Astrocyte (in vitro differentiated cells and primary cell): ENCODE measurements around the gene SMIM35. TPM values are rescaled to one million over a fixed set of nuclear protein-coding genes. Genes with fewer than 3 reads are reported as not detected.

ENCODE experiments used
- DNase-seq: peaks from one replicate; pipeline ENCODE4 v3.0.0-alpha.2; 2010; ENCODE audit warnings: low read depth
- FAIRE-seq: peaks from 2 replicates; lab custom pipeline; 2011; peaks lifted over from hg19 to GRCh38; lab: Jason Lieb, UNC
- H2AFZ ChIP-seq: 2 replicates; pipeline ENCODE4 v1.6.0; 2012; ENCODE audit warnings: low read depth, low read length, inconsistent platforms
- H3K27ac ChIP-seq: 2 replicates; pipeline ENCODE4 v1.5.1; 2011; ENCODE audit warnings: low read depth, low read length, inconsistent platforms
- H3K27me3 ChIP-seq: 2 replicates; pipeline ENCODE4 v1.6.0; 2011; ENCODE audit warnings: low read length, inconsistent platforms; ENCODE audit not compliant: insufficient read depth
- H3K36me3 ChIP-seq: 2 replicates; pipeline ENCODE4 v1.5.1; 2011; ENCODE audit warnings: low read length, inconsistent platforms; ENCODE audit not compliant: insufficient read depth
- H3K4me1 ChIP-seq: 2 replicates; pipeline ENCODE4 v1.5.1; 2011; ENCODE audit warnings: low read length, inconsistent platforms; ENCODE audit not compliant: insufficient read depth
- H3K4me2 ChIP-seq: 2 replicates; pipeline ENCODE4 v1.6.0; 2012; ENCODE audit warnings: low read length, inconsistent platforms
- H3K4me3 ChIP-seq: 2 replicates; pipeline ENCODE4 v1.5.1; 2011; ENCODE audit warnings: low read depth, mild to moderate bottlenecking, low read length, inconsistent platforms; ENCODE audit not compliant: insufficient read depth
- H3K79me2 ChIP-seq: 2 replicates; pipeline ENCODE4 v1.6.0; 2012; ENCODE audit warnings: mild to moderate bottlenecking, low read length, inconsistent platforms; ENCODE audit not compliant: insufficient read depth
- H3K9ac ChIP-seq: 2 replicates; pipeline ENCODE4 v1.6.0; 2012; ENCODE audit warnings: mild to moderate bottlenecking, low read length, inconsistent platforms
- H3K9me3 ChIP-seq: 2 replicates; pipeline ENCODE4 v1.5.1; 2012; ENCODE audit warnings: low read depth, mild to moderate bottlenecking, low read length, inconsistent platforms; ENCODE audit not compliant: insufficient read depth
- H4K20me1 ChIP-seq: 2 replicates; pipeline ENCODE4 v1.6.0; 2012; ENCODE audit warnings: low read length, inconsistent platforms; ENCODE audit not compliant: insufficient read depth
- H3K27ac Mint-ChIP-seq: one replicate; pipeline ENCODE4 v1.8.0; 2021; ENCODE audit warnings: mild to moderate bottlenecking, mixed read lengths; ENCODE audit not compliant: unreplicated experiment
- H3K27me3 Mint-ChIP-seq: one replicate; pipeline ENCODE4 v1.8.0; 2021; ENCODE audit warnings: low read depth, mixed read lengths; ENCODE audit not compliant: unreplicated experiment
- H3K36me3 Mint-ChIP-seq: one replicate; pipeline ENCODE4 v1.8.0; 2021; ENCODE audit warnings: low read depth, mixed read lengths; ENCODE audit not compliant: unreplicated experiment
- H3K4me1 Mint-ChIP-seq: one replicate; pipeline ENCODE4 v1.8.0; 2021; ENCODE audit warnings: low read depth, mixed read lengths; ENCODE audit not compliant: unreplicated experiment
- H3K4me3 Mint-ChIP-seq: one replicate; pipeline ENCODE4 v1.8.0; 2021; ENCODE audit warnings: mild to moderate bottlenecking, moderate library complexity, mixed read lengths; ENCODE audit not compliant: unreplicated experiment
- H3K9me3 Mint-ChIP-seq: one replicate; pipeline ENCODE4 v1.8.0; 2021; ENCODE audit warnings: mild to moderate bottlenecking, mixed read lengths; ENCODE audit not compliant: unreplicated experiment
- EZH2 ChIP-seq: IDR thresholded peaks from 2 replicates; pipeline ENCODE4 v1.6.1; 2012; ENCODE audit warnings: mild to moderate bottlenecking, low read length, inconsistent platforms; ENCODE audit not compliant: insufficient read depth
- total RNA-seq: library from RNA; stranded (reverse); gene quantifications from 2 replicates; pipeline ENCODE4 v1.2.1, GENCODE V29; 2021
- TF ChIP-seq, protein P1 (sequence below): IDR thresholded peaks from 2 replicates; pipeline ENCODE4 v1.5.1; 2011; ENCODE audit warnings: low read depth, mild to moderate bottlenecking, inconsistent platforms, low read length, moderate library complexity; ENCODE audit not compliant: insufficient read depth

Gene SMIM35
- total RNA-seq, 1 donor from 2014 or later, result not detected

GRCh38 chr11:118128721-118129470 is 42.1 kb upstream of the SMIM35 start:
- no peak for TF ChIP-seq EZH2
- TF ChIP-seq, protein P1, sequence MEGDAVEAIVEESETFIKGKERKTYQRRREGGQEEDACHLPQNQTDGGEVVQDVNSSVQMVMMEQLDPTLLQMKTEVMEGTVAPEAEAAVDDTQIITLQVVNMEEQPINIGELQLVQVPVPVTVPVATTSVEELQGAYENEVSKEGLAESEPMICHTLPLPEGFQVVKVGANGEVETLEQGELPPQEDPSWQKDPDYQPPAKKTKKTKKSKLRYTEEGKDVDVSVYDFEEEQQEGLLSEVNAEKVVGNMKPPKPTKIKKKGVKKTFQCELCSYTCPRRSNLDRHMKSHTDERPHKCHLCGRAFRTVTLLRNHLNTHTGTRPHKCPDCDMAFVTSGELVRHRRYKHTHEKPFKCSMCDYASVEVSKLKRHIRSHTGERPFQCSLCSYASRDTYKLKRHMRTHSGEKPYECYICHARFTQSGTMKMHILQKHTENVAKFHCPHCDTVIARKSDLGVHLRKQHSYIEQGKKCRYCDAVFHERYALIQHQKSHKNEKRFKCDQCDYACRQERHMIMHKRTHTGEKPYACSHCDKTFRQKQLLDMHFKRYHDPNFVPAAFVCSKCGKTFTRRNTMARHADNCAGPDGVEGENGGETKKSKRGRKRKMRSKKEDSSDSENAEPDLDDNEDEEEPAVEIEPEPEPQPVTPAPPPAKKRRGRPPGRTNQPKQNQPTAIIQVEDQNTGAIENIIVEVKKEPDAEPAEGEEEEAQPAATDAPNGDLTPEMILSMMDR, result no peak
- H3K36me3 ChIP-seq, result no peaks in the 10 kb centered on the region
- H3K27ac ChIP-seq, result no peak overlapping the region
- peaks cover 42% of the 10 kb centered on the region for H3K27me3 Mint-ChIP-seq
- no peak overlapping the region for H3K9ac ChIP-seq
- H3K27me3 ChIP-seq, result peaks cover 5% of the 10 kb centered on the region
- no peak overlapping the region for H3K27ac Mint-ChIP-seq
- no peaks in the 10 kb centered on the region for H3K9me3 Mint-ChIP-seq
- H3K4me3 ChIP-seq, result no peak overlapping the region
- H2AFZ ChIP-seq, result no peak overlapping the region
- no peak for DNase-seq
- no peak overlapping the region for H3K4me3 Mint-ChIP-seq
- H3K4me2 ChIP-seq, result no peak overlapping the region
- no peaks in the 10 kb centered on the region for H3K4me1 ChIP-seq
- no peaks in the 10 kb centered on the region for H3K9me3 ChIP-seq
- no peaks in the 10 kb centered on the region for H3K4me1 Mint-ChIP-seq
- no peaks in the 10 kb centered on the region for H4K20me1 ChIP-seq
- H3K79me2 ChIP-seq, result no peaks in the 10 kb centered on the region
- FAIRE-seq, result no peak
- no peaks in the 10 kb centered on the region for H3K36me3 Mint-ChIP-seq

DNA sequence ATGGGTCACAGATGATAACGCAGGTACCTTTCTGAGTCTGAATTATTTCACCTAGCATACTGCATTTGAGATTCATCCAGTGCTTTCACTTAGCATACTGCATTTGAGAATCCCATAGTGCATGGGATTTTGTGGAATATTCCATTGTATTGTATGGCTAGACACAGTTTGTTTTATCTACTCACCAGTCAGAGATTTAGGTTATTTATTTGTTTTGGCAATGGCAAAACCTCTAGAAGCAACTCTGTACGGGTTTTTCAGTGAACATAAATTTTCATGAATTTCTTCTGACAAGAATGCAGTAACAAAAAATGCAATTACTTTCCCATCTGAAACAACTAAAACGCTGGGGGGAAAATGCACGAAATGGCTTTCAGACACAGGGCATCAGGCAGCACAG is 41.5 kb upstream of the SMIM35 start:
- Mint-ChIP-seq H3K36me3 (no peaks in the 10 kb centered on the region), H3K4me3 (no peak overlapping the region), H3K9me3 (no peaks in the 10 kb centered on the region), H3K27me3 (peaks cover 38% of the 10 kb centered on the region), H3K4me1 (no peaks in the 10 kb centered on the region), H3K27ac (no peak overlapping the region)
- Histone ChIP-seq H3K9me3 (no peaks in the 10 kb centered on the region), H3K27me3 (peaks cover 5% of the 10 kb centered on the region), H3K4me2 (no peak overlapping the region), H3K4me3 (no peak overlapping the region), H3K4me1 (no peaks in the 10 kb centered on the region), H3K36me3 (no peaks in the 10 kb centered on the region), H3K9ac (no peak overlapping the region), H4K20me1 (no peaks in the 10 kb centered on the region), H2AFZ (no peak overlapping the region), H3K79me2 (no peaks in the 10 kb centered on the region), H3K27ac (no peak overlapping the region)
- no peak for TF ChIP-seq EZH2
- TF ChIP-seq, protein P1, result no peak
- FAIRE-seq, result no peak
- no peak for DNase-seq

GRCh38 chr11:118126082-118126838 is 39.5 kb upstream of the SMIM35 start:
- no peak overlapping the region for H3K27ac Mint-ChIP-seq
- H3K4me3 Mint-ChIP-seq, result no peak overlapping the region
- Histone ChIP-seq H4K20me1 (no peaks in the 10 kb centered on the region), H3K27ac (no peak overlapping the region), H3K4me1 (no peaks in the 10 kb centered on the region), H2AFZ (no peak overlapping the region), H3K4me3 (no peak overlapping the region), H3K9ac (no peak overlapping the region), H3K27me3 (peaks cover 5% of the 10 kb centered on the region), H3K36me3 (no peaks in the 10 kb centered on the region), H3K4me2 (no peak overlapping the region), H3K9me3 (no peaks in the 10 kb centered on the region), H3K79me2 (no peaks in the 10 kb centered on the region)
- H3K9me3 Mint-ChIP-seq, result no peaks in the 10 kb centered on the region
- no peaks in the 10 kb centered on the region for H3K4me1 Mint-ChIP-seq
- peaks cover 19% of the 10 kb centered on the region for H3K27me3 Mint-ChIP-seq
- no peak for FAIRE-seq
- DNase-seq, result no peak
- TF ChIP-seq, protein P1, result no peak
- TF ChIP-seq EZH2, result no peak
- H3K36me3 Mint-ChIP-seq, result no peaks in the 10 kb centered on the region
